Frontal cortex (tissue), 4 donors: ENCODE measurements around the gene KIRREL2. TPM values are rescaled to one million over a fixed set of nuclear protein-coding genes. Genes with fewer than 3 reads are reported as not detected.
"Not testable (repeated sequence)": the region's sequence is repeated elsewhere in the genome, so short reads cannot be mapped to it uniquely, and the experiment has no call there.

ENCODE experiments used
- DNase-seq, 2 donors: peaks; one replicate each; pipeline ENCODE4 v3.0.0; 2012; ENCODE audit warnings: low spot score in 2 of 2
- FAIRE-seq: peaks from 2 replicates; lab custom pipeline; 2012; peaks lifted over from hg19 to GRCh38; lab: Jason Lieb, UNC
- total RNA-seq: library from RNA; depleted of rRNA; stranded (reverse); fragments of >200 nt; gene quantifications from one replicate; pipeline ENCODE4 v1.2.3, GENCODE V29; 2014
- donor health status: control.
- donor health status: control.
- donor health status: control.

KIRREL2 gene
- total RNA-seq, 1 donor from 2014 or later, result 0.41 TPM

- no peak for DNase-seq
- FAIRE-seq, result no peak
Measured at GRCh38 chr19:35890113-35890650, 33.5 kb downstream of the KIRREL2 start.

GRCh38 chr19:35891819-35892218 lies 35.1 kb downstream of the KIRREL2 start:
- DNase-seq, FAIRE-seq: not testable (repeated sequence)

GRCh38 chr19:35894342-35894741 lies 37.6 kb downstream of the KIRREL2 start:
- DNase-seq (no peak), FAIRE-seq (no peak)

GRCh38 chr19:35895911-35896642 lies 39.4 kb downstream of the KIRREL2 start:
- FAIRE-seq, result no peak
- no peak for DNase-seq

- DNase-seq, result no peak
- FAIRE-seq, result no peak
Measured at GRCh38 chr19:35896643-35897040, 39.9 kb downstream of the KIRREL2 start.

GRCh38 chr19:35897706-35898451 lies 41.2 kb downstream of the KIRREL2 start:
- no peak for DNase-seq
- FAIRE-seq, result no peak

- FAIRE-seq, result no peak
- no peak for DNase-seq
Measured at GRCh38 chr19:35898499-35898809, 41.7 kb downstream of the KIRREL2 start.

- peak; percentile 79 to 88 for DNase-seq
- FAIRE-seq, result no peak
Measured at GRCh38 chr19:35899547-35900214, 43.0 kb downstream of the KIRREL2 start.

- FAIRE-seq (no peak), DNase-seq (no peak)
Measured at GRCh38 chr19:35901055-35901644, 44.4 kb downstream of the KIRREL2 start.

GRCh38 chr19:35901854-35902661 lies 45.3 kb downstream of the KIRREL2 start, which contains the start of gene HCST:
HCST (plus strand) TSS chr19:35902529; CDS start chr19:35902594, 65 bp downstream.
- FAIRE-seq (no peak), DNase-seq (no peak)

- DNase-seq (no peak), FAIRE-seq (no peak)
Measured at GRCh38 chr19:35902870-35903475, 46.3 kb downstream of the KIRREL2 start.

GRCh38 chr19:35903550-35904179 lies 47.0 kb downstream of the KIRREL2 start:
- DNase-seq, result peak in 1 of 2 donors; percentile 61
- no peak for FAIRE-seq

- FAIRE-seq (no peak), DNase-seq (no peak)
Measured at GRCh38 chr19:35904311-35905068, 47.8 kb downstream of the KIRREL2 start.

GRCh38 chr19:35905178-35905727 lies 48.5 kb downstream of the KIRREL2 start:
- no peak for FAIRE-seq

GRCh38 chr19:35907377-35907745 lies 50.6 kb downstream of the KIRREL2 start:
- DNase-seq (no peak), FAIRE-seq (no peak)

More at GRCh38 chr19:35905178-35905727, 48.5 kb downstream of the KIRREL2 start:
- DNase-seq, result no peak

GRCh38 chr19:35908010-35908441 lies 51.3 kb downstream of the KIRREL2 start, which contains the start of gene TYROBP:
TYROBP (minus strand) TSS chr19:35908295; CDS start chr19:35908228, 67 bp downstream.
- DNase-seq (no peak), FAIRE-seq (no peak)

- DNase-seq (no peak), FAIRE-seq (no peak)
Measured at GRCh38 chr19:35908973-35909683, 52.4 kb downstream of the KIRREL2 start.
